Measurements from ENCODE around the gene SAYSD1. TPM values are rescaled to one million over a fixed set of nuclear protein-coding genes. Genes with fewer than 3 reads are reported as not detected.
A peak's percentile ranks its signal among the peaks of the same experiment; 100 is the strongest.

Gene SAYSD1
- total RNA-seq: 10 to 100 TPM in 3 of 4 donors, 1 to 10 TPM in 1; 2.2 to 30.7 (median 21.1) TPM

GRCh38 chr6:39114704-39115599 is at the start of gene SAYSD1:
TSS of gene SAYSD1 (minus strand) at chr6:39115186. CDS start at chr6:39115089, 97 bp downstream.
- peak; percentile 94 for DNase-seq
- Histone ChIP-seq H3K36me3 (peaks cover 0 to 2% (median 0%) of the 10 kb centered on the region in 4 donors), H3K27ac (peak within 1 kb of the TSS; percentile 92 to 96 (median 93)), H3K4me1 (peaks cover 5 to 27% (median 15%) of the 10 kb centered on the region in 4 donors), H3K27me3 (no peaks in the 10 kb centered on the region), H3K9me3 (no peaks in the 10 kb centered on the region), H3K4me3 (peak within 1 kb of the TSS; percentile 32 to 64 (median 52))
- 3% methylated on average over 39 of the region's 68 CpGs; no CpG with 5 or more reads in 1 of the 2 donors for WGBS, 2 donors (ENCODE audit: low coverage in 1 of 2)
- intact Hi-C loops (cut with DNase I; ENCODE audit: low total_unique reads): loop anchor here (5.0 kb wide), 1 partner anchor 677 kb away; the partner anchor contains the start of gene DAAM2
- in situ Hi-C loops (cut with MboI; ENCODE audit: low pct_ligation_motif_present in 1 of 4, low pct_unique_long_range_greater_than_20kb in 1 of 4, low sequenced_read_pairs in 3 of 4): no loop called here
- TF ChIP-seq EP300 (IDR thresholded peaks at IDR 0.05; ENCODE audit: low read depth) (no peak), CTCF (IDR thresholded peaks at IDR 0.05) (no peak), POLR2A (IDR thresholded peaks at IDR 0.05) (peak; percentile 84), POLR2AphosphoS5 (IDR thresholded peaks at IDR 0.05) (peak; percentile 49 to 86 (median 85))

GRCh38 chr6:39157511-39157910 is 42.5 kb upstream of the SAYSD1 start:
- 80% methylated on average over 3 of the region's 3 CpGs; no CpG with 5 or more reads in 1 of the 2 donors for WGBS, 2 donors (ENCODE audit: low coverage in 1 of 2)
- Histone ChIP-seq H3K4me1 (no peaks in the 10 kb centered on the region), H3K27ac (no peak overlapping the region), H3K4me3 (no peak overlapping the region), H3K36me3 (no peaks in the 10 kb centered on the region), H3K9me3 (no peaks in the 10 kb centered on the region), H3K27me3 (peaks cover 1% of the 10 kb centered on the region)
- DNase-seq: no peak
- TF ChIP-seq CTCF (IDR thresholded peaks at IDR 0.05) (no peak), EP300 (IDR thresholded peaks at IDR 0.05; ENCODE audit: low read depth) (no peak), POLR2A (IDR thresholded peaks at IDR 0.05) (no peak), POLR2AphosphoS5 (IDR thresholded peaks at IDR 0.05) (no peak)
- intact Hi-C loops (cut with DNase I; ENCODE audit: low total_unique reads) (no loop called here), in situ Hi-C loops (cut with MboI; ENCODE audit: low pct_ligation_motif_present in 1 of 4, low pct_unique_long_range_greater_than_20kb in 1 of 4, low sequenced_read_pairs in 3 of 4) (loop anchor here in 2 of 4 donors (25.0 kb wide), 1 partner anchor 295 kb away; no protein-coding TSS in a partner anchor)

GRCh38 chr6:39156801-39157200 is 41.8 kb upstream of the SAYSD1 start:
- no peak for DNase-seq
- no peak for TF ChIP-seq CTCF (IDR thresholded peaks at IDR 0.05)
- WGBS, 2 donors (ENCODE audit: low coverage in 1 of 2): 40 to 83% methylated on average over 1 to 3 of the region's 3 CpGs
- Histone ChIP-seq H3K4me1 (no peaks in the 10 kb centered on the region), H3K9me3 (no peaks in the 10 kb centered on the region), H3K4me3 (no peak overlapping the region), H3K27ac (no peak overlapping the region), H3K27me3 (peaks cover 8% of the 10 kb centered on the region), H3K36me3 (no peaks in the 10 kb centered on the region)
- in situ Hi-C loops (cut with MboI; ENCODE audit: low pct_ligation_motif_present in 1 of 4, low pct_unique_long_range_greater_than_20kb in 1 of 4, low sequenced_read_pairs in 3 of 4) (loop anchor here in 2 of 4 donors (25.0 kb wide), 1 partner anchor 294 kb away; no protein-coding TSS in a partner anchor), intact Hi-C loops (cut with DNase I; ENCODE audit: low total_unique reads) (no loop called here)

GRCh38 chr6:39154705-39155104 is 39.7 kb upstream of the SAYSD1 start:
- Histone ChIP-seq H3K4me3 (no peak overlapping the region), H3K27me3 (peaks cover 27% of the 10 kb centered on the region), H3K4me1 (no peaks in the 10 kb centered on the region), H3K9me3 (no peaks in the 10 kb centered on the region), H3K27ac (no peak overlapping the region), H3K36me3 (no peaks in the 10 kb centered on the region)
- in situ Hi-C loops (cut with MboI; ENCODE audit: low pct_ligation_motif_present in 1 of 4, low pct_unique_long_range_greater_than_20kb in 1 of 4, low sequenced_read_pairs in 3 of 4): loop anchor here in 2 of 4 donors (25.0 kb wide), 1 partner anchor 292 kb away; no protein-coding TSS in a partner anchor
- intact Hi-C loops (cut with DNase I; ENCODE audit: low total_unique reads): no loop called here
- no peak for TF ChIP-seq POLR2AphosphoS5 (IDR thresholded peaks at IDR 0.05)
- no peak for TF ChIP-seq CTCF (IDR thresholded peaks at IDR 0.05)
- no peak for TF ChIP-seq EP300 (IDR thresholded peaks at IDR 0.05; ENCODE audit: low read depth)
- TF ChIP-seq POLR2A (IDR thresholded peaks at IDR 0.05): no peak
- WGBS, 2 donors (ENCODE audit: low coverage in 1 of 2): 73 to 84% methylated on average over 4 of the region's 4 CpGs
- DNase-seq: no peak
